Endometrium (tissue), 2 donors: ENCODE results near the gene A1CF.
"Not testable (repeated sequence)": the region's sequence is repeated elsewhere in the genome, so short reads cannot be mapped to it uniquely, and the experiment has no call there.

Source experiments
- FAIRE-seq: peaks from 2 replicates; lab custom pipeline; 2012; peaks lifted over from hg19 to GRCh38; lab: Jason Lieb, UNC
- donor health status: control.
- donor health status: control.

Gene A1CF, protein sequence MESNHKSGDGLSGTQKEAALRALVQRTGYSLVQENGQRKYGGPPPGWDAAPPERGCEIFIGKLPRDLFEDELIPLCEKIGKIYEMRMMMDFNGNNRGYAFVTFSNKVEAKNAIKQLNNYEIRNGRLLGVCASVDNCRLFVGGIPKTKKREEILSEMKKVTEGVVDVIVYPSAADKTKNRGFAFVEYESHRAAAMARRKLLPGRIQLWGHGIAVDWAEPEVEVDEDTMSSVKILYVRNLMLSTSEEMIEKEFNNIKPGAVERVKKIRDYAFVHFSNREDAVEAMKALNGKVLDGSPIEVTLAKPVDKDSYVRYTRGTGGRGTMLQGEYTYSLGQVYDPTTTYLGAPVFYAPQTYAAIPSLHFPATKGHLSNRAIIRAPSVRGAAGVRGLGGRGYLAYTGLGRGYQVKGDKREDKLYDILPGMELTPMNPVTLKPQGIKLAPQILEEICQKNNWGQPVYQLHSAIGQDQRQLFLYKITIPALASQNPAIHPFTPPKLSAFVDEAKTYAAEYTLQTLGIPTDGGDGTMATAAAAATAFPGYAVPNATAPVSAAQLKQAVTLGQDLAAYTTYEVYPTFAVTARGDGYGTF

DNA sequence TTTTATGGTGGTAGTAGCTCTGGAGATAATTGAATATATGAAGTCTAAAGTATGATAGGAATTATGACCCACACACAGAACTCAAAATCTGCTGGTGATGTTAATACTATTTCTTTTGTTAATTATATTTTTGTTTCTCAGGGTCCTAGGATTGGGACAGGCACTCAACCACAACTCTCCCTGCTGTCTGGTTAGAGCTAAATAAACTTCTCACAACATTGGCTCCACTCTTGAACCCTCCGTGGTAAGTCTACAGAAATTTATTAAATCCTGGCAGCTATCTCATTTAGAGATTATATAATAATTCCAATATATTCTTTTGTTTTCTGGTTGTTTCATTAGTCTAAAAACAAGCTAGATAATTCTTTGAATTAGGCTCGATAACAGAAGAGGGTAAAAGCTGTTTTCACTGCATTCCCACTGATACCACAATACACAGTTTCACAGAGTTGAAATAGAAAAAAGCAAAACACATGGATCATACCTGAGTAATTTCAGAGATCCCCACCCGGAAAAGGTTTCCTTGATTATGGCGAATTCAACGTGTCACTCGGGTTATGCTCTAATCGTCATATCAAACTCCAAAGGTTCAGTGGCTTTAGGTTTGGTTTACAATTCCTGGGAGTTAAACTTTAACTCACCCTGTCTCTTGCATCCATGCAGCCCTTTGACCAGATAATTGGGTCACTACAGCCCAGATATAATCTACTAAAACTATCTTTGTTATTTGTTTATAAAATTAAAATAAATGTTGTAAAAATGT is at the start of gene A1CF:
Gene A1CF, minus strand, starts transcription at position 531 of the 763 bp plus-strand sequence. CDS start 25,687 bp downstream, outside the sequence.
- no peak for FAIRE-seq

GRCh38 chr10:50931948-50932431 is 46.6 kb upstream of the A1CF start:
- FAIRE-seq, result no peak

DNA sequence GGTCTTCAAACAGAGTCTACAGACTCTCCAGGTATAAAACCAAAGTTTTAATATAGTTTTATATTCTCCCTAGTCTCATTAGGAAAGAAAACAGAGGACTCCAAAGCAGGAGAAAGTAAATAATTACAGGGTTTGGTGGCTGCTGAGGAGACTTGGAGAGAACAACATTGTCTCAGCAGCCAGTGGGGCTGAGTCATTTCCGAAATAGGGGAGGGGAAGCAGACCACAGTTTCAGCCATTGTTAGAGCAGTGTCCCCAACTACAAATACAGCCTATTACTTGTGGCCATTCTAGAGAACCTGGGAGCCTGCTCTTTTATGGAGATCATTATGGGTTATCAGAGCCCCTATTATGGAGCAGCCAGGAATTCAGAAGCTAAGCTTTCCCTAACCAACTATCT is 44.2 kb upstream of the A1CF start:
- no peak for FAIRE-seq

GRCh38 chr10:50928190-50928552 is 42.7 kb upstream of the A1CF start:
- no peak for FAIRE-seq

DNA sequence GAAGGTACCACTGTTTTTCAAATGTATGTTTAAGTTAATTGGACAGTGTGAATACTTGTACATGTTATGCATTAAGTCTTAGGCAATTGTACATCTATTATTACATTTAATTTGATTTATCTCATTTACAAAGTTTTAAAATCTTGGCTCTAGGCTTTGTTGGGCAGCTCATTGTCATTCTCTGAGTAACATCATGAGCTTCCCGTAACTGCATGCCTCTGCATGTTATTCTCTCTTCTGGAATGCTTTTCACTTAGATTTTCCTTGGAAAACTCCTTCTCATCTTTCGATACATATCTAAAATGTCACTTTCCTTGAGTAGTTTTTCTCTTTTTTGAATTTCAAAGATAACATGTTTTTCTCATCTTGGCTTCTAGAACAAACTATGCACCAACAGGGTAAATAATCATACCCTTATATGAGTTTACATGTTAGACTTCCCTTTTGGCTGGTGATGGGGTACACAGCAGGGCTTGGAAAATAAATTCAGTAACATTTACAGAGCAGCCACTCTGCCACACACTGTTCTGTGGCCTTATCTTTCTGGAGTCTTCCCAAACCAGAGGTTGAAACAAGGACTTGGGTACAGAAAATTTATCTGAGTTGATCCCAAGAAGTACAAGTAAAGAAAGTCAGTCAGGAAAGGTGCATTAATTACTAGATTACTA is 42.2 kb upstream of the A1CF start:
- FAIRE-seq, result no peak

- FAIRE-seq, result not testable (repeated sequence)
Observed at GRCh38 chr10:50923471-50923870, 38.0 kb upstream of the A1CF start.

GRCh38 chr10:50919010-50919409 is 33.6 kb upstream of the A1CF start:
- FAIRE-seq, result no peak

GRCh38 chr10:50918529-50918928 is 33.1 kb upstream of the A1CF start:
- FAIRE-seq, result no peak

DNA sequence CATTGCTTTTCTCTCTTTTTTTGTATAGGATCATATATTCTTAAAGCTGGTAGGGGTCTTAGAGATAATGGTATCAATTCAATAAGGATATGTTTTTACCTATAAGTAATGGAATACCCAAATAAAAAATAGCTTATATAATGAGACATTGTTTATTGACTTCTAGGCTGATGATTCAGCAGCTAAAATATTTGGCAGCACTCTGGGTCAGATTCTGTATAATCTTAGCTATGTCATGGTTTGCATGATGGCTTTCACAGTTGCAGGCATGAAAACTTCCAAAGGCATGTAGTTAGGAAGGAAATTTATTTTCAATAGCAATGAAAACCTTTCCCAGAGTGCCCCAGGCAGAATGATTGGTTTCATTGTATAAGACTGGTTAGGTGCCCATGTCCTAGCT is 32.1 kb upstream of the A1CF start:
- FAIRE-seq, result no peak

GRCh38 chr10:50909334-50910014 is 24.0 kb upstream of the A1CF start:
- FAIRE-seq, result no peak

DNA sequence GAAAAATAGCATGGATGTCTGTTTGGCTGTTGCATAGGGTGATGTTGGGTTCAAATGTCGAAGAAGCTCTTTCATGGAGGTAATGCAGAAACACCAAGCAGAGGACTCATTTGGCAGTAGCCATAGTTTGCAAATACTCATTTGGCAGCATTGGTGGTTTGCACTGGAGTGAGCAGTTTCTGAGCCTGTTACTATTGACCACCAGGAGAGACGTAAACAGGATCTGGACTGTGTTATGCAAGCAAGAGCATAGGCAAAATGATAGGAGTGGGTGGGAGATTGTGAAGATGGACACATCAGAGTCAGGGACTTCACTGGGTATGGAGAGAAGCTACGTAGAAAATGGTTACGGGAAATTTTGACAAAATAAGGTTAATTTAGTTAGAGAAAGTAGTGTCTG is 22.9 kb upstream of the A1CF start:
- no peak for FAIRE-seq

- FAIRE-seq, result not testable (repeated sequence)
Observed at GRCh38 chr10:50905797-50906196, 20.4 kb upstream of the A1CF start.

DNA sequence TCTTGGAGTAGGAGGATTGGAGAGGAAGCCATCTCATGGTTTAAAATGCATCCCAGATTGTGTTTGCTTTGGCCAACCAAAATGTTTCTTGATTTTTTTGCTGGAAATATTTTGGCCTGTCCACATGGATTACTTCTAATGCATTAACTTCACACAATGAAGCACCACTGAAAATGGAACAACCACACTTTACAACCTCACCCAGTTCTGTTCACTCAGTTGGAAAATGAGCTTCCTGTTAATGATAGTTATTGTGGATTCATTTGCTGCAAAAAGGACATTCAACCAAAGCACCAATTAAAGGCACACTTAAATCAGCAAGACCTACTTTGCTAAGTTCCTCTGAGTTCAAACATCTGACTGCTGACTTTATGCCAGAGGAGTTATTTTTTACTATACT is 11.3 kb upstream of the A1CF start:
- FAIRE-seq, result no peak

GRCh38 chr10:50894312-50894711 is 8.9 kb upstream of the A1CF start:
- no peak for FAIRE-seq

DNA sequence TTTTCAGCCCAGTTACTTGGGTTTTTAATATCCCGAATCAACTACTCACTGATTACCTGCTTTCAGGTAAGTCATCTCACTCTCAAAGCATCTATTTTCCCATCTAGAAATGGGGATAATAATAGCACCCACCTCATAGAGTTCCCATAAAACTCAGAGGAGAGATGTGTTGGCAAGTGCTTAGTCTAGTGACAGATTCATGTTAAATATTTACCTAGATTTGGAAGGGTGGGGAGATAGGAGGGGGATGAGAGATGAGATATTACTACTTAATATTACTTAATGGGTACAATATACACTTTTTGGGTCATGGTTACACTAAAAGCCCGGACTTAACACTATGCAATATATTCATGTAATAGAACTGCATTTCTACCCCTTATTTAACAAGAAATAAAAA is 7.0 kb upstream of the A1CF start:
- FAIRE-seq, result no peak

GRCh38 chr10:50884302-50884701 is 1.1 kb downstream of the A1CF start:
- no peak for FAIRE-seq

- no peak for FAIRE-seq
Observed at GRCh38 chr10:50883629-50884028, 1.8 kb downstream of the A1CF start.

DNA sequence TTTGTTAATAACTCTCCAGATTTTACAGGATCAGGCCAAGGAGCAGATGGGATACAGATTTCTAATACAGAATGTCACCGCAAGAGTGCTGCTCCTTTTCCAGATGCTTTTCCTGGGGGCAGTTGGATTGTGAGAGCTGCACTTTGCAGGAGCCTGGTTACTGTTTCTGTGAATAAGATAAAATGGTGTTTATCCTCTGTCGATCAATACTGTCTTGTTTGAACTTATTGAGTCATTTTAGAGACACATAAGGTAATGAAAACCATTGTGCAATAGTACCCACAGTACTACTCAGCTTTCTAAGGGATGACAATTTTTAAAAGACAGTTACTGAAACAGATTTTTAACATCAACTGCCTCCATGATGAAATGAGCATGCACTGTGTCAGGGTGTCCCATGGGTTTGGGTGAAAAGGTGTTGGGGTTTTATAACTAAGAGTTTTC is 2.9 kb downstream of the A1CF start:
- FAIRE-seq, result no peak

GRCh38 chr10:50881046-50881445 is 4.4 kb downstream of the A1CF start:
- FAIRE-seq, result not testable (repeated sequence)

DNA sequence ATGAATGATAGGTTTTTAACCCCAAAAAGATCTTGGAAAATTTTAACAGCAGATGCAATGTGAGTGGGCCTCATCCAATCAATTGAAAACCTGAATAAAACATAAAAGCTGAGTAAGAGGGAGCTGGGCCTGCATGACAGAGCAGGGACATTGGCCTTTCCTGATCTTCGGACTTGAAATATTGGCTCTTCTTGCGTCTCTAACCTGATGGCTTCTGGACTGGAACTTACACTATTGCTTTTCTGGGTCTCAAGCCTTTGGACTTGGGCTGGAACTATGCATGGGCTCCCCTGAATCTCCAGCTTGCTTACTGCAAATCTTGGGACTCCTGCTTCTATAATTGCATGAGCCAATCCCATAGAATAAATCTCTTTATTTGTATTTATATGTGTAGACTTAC is 9.0 kb downstream of the A1CF start:
- no peak for FAIRE-seq

DNA sequence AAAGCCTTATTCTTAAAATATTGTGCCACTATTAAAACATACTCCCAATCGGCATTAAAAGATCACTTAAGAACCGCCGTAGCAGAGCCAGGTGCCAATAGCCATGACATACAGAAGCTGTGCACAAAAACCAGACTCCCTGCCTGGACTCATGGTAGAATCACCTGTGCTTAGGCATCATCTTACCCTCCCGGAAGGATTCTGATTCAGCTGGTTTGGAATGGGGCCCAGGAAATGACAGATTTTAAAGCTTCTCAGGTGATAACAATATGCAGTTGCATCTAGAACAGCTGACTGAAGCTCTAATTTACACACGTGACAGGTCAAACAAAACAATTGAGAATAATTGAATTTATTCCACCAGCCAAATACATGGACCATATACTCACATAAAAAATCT is 10.7 kb downstream of the A1CF start:
- FAIRE-seq, result no peak

- no peak for FAIRE-seq
Observed at GRCh38 chr10:50866317-50866716, 19.1 kb downstream of the A1CF start.
